MM.1S (cell line): ENCODE data around the gene SMARCA4.

ENCODE experiments used
- EZH2 ChIP-seq: fragments of 300-600 bp; sonication (generic); optimal IDR thresholded peaks from 2 replicates; pipeline ENCODE3; 2017; ENCODE audit warnings: low read depth, mild to moderate bottlenecking, antibody characterized with exemption, low read length, mixed read lengths
- EZH2phosphoT487 ChIP-seq: fragments of 300-600 bp; sonication (generic); IDR thresholded peaks from 2 replicates; pipeline ENCODE4 v1.6.1; 2018; ENCODE audit warnings: antibody characterized with exemption, low read length
- TF ChIP-seq, protein P1 (sequence below): fragments of 300-600 bp; sonication (generic); IDR thresholded peaks from 2 replicates; pipeline ENCODE4 v1.5.1; 2016; ENCODE audit warnings: antibody characterized with exemption, low read length, mixed read lengths

DNA sequence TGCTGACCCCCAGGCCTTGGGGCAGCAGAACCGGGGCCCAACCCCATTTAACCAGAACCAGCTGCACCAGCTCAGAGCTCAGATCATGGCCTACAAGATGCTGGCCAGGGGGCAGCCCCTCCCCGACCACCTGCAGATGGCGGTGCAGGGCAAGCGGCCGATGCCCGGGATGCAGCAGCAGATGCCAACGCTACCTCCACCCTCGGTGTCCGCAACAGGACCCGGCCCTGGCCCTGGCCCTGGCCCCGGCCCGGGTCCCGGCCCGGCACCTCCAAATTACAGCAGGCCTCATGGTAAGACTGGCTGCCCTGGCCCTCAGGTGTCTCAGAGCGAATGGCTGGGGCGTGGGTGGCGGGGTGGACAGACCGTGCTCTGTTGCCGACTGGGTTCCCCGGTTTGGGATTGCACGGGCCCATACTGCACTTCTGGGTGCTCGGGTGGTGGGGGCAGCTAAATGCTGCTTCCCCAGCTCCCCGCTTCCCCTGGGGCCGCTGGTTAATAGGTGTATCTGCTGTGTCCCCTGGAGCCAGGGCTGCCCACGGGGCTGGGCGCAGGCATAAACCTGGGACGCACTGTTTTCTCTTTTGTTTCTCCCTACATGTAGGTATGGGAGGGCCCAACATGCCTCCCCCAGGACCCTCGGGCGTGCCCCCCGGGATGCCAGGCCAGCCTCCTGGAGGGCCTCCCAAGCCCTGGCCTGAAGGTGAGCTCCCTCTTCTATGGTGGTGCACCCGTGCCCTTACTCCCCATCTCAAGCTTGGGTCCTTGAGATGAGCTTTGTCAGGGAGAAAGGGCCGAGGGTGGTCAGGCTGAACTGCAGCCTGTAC, 25.7 kb downstream of the SMARCA4 start:
- TF ChIP-seq, protein P1, sequence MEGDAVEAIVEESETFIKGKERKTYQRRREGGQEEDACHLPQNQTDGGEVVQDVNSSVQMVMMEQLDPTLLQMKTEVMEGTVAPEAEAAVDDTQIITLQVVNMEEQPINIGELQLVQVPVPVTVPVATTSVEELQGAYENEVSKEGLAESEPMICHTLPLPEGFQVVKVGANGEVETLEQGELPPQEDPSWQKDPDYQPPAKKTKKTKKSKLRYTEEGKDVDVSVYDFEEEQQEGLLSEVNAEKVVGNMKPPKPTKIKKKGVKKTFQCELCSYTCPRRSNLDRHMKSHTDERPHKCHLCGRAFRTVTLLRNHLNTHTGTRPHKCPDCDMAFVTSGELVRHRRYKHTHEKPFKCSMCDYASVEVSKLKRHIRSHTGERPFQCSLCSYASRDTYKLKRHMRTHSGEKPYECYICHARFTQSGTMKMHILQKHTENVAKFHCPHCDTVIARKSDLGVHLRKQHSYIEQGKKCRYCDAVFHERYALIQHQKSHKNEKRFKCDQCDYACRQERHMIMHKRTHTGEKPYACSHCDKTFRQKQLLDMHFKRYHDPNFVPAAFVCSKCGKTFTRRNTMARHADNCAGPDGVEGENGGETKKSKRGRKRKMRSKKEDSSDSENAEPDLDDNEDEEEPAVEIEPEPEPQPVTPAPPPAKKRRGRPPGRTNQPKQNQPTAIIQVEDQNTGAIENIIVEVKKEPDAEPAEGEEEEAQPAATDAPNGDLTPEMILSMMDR: no peak
- TF ChIP-seq EZH2 (no peak), EZH2phosphoT487 (no peak)
